LNCaP clone FGC (cell line): ENCODE results near the gene TMEM63C.
A peak's percentile ranks its signal among the peaks of the same experiment; 100 is the strongest.

Experiments
- DNase-seq: peaks from one replicate; pipeline ENCODE4 v3.0.0-alpha.2; 2011; ENCODE audit warnings: low read depth
- H3K4me3 ChIP-seq: 2 replicates; pipeline ENCODE4 v1.5.1; 2011; ENCODE audit warnings: mild to moderate bottlenecking, low read depth, low read length, control low read depth
- CTCF ChIP-seq: IDR thresholded peaks from 2 replicates; pipeline ENCODE4 v1.5.1; 2012; ENCODE audit warnings: mild to moderate bottlenecking; ENCODE audit not compliant: control insufficient read depth, insufficient read depth; ENCODE audit errors: extremely low read depth

The TMEM63C gene

DNA sequence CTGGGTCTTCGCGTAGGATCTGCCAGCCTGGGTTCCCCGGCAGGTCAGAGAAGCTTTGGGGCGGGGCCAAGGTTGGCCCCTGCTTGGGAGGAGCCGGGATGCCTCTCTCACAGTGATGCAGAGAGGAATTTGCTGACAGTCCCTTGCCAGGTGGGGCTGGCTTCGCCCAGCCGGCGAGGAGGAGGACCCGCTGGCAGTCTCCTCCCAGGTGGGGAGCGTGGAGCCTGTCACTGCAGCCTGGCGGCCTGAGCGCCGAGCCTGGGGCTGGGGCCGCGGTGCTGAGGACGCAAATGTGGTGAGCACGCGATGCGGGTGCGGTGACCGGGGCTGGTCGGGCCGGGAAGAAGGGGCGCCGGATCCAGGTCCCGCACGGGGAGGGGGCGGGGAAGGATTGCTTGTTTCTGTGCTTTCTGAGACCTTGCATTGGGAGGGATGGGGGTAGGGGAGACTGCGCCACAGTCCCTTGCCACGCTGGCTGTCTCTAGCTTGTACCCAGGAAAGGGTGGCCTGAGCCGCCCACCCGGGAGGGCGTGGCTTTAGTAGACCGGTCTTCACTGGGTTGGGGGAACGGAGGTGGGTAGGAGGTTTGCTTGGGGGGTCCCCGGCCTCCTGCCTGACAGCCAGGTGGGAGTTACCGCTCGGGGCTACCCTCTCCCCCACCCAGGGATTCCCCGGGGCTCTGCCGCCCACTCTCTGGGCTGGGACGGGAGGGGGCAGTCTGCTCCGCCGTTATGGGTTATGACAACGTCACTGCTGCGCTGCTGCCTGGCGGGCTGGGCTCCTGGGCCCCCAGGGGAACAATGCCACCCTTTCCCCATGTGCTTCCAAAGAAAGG is at the start of gene TMEM63C:
Gene TMEM63C, plus strand, starts transcription at position 196 of the 835 bp plus-strand sequence. CDS start 37,016 bp downstream, outside the sequence.
- DNase-seq: peak; percentile 91
- H3K4me3 ChIP-seq: peak within 1 kb of the TSS; percentile 91
- 0 out of 2 replicates have a peak, but pooled peaks have one; percentile 6 for TF ChIP-seq CTCF

DNA sequence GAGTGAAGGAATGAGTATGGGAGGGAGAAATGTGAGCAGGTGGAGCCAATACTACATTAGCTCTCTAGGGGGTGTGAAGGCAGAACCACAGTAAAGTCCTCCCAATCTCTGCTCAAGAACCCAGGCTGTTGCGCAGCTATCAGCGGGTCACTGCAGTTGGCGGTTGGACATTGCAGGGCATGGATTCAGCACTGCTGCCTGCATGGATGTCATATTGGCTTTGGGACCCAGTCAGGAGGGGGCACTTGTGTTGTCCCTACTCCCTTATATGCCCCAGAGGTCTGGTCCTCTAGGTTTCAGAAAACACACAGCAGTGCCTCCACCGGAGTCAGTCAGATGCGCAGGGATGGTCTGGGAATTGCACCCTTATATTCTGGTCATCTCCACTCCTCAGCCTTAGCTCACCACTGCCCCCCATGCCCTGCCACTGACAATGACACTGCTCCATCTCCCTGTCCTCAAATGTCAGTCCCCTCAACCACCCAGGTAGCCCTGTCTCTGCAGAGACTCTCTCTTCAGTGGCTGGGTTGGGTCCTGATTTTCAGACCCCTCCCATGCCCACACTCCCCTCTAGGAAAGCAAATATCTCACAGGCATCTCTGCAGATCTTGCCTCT is 49.6 kb upstream of the TMEM63C start:
- H3K4me3 ChIP-seq: no peak overlapping the region
- no peak for DNase-seq
- no peak for TF ChIP-seq CTCF

GRCh38 chr14:77133720-77134338 is 47.8 kb upstream of the TMEM63C start:
- DNase-seq: peak; percentile 46

GRCh38 chr14:77139022-77139421 is 42.6 kb upstream of the TMEM63C start:
- no peak overlapping the region for H3K4me3 ChIP-seq
- no peak for DNase-seq
- no peak for TF ChIP-seq CTCF

More at GRCh38 chr14:77133720-77134338, 47.8 kb upstream of the TMEM63C start:
- TF ChIP-seq CTCF: no peak
- no peak overlapping the region for H3K4me3 ChIP-seq

DNA sequence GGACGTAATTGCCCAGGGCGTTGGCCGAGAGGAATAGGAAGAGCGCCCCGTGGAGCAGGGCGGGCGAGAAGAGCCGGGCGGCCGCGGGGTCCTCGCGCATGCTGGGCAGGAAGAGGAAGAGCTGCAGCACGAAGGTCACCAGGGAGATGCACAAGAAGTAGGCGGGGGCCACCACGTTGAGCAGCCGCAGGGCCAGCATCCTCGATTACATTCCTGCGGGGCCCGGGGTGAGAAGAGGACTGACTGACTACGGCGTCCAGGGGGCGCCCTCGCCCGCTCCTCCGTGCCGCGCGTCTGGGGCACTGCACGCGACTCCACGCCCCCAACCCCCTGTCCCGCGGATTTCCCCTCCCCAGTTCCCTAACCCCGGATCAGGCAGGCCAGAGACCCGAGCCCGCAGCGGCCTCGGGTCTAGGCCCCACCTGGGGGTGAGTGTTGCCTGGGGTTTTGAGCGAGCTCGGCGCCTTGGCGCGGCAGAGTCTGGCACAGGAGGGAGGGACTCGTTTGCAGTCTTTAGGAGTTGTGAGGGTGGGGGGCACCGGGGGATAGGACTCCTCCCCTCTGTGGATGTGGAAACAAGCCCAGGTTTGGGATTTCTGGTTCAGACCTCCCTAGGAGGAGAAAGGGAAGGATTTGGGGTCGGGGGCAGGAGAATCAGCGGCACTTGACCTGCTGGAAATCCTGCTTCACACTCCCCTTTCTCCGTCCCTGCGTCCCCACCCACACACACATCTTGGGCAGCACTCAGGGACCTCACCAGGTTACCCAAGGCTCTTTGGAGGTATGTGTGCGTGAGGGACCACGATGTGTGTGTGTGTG is 41.8 kb upstream of the TMEM63C start:
- no peak overlapping the region for H3K4me3 ChIP-seq
- DNase-seq: no peak
- peak; percentile 78 for TF ChIP-seq CTCF
